ENCODE measurements around the gene PSMB7.

DNA sequence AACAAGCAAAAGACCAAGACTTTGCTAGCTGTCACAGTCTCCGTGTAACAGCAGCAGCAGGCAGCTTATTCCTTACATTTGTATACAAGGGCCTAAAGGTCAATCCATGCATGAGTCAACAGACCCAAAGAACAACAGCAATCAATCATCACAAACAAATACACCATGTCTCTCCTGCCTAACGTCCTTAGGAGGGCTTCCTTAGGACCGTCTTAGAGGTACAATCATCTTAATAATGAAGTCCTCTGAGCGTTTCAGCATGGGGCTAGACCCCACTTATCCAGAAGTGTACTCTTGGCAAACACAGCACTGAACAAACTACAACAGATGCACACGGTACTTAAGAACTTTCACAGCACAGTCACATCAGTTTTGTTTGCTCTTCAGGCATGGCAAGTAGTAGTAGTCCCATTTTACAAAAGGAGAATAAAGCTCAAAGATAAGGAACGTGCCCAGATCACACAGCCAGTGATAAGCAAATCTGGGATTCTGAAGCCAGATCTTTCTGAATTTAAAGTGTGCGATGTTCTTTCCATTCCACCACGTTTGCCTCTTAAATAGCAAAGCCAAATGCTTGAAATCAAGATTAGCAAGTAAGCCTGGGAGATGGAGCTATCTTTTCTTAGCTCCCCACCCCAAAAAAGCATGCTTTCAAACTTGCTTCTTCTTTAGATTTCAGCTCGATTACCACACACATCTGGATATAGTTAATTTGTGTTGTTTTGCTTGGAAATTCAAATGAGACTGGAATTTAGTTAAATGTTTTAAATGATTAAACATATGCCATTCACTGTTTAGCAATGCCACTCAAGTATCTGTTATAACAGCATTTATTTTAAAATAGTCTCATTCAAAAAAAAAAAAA is 24.2 kb downstream of the PSMB7 start:
- TF ChIP-seq, protein P1, sequence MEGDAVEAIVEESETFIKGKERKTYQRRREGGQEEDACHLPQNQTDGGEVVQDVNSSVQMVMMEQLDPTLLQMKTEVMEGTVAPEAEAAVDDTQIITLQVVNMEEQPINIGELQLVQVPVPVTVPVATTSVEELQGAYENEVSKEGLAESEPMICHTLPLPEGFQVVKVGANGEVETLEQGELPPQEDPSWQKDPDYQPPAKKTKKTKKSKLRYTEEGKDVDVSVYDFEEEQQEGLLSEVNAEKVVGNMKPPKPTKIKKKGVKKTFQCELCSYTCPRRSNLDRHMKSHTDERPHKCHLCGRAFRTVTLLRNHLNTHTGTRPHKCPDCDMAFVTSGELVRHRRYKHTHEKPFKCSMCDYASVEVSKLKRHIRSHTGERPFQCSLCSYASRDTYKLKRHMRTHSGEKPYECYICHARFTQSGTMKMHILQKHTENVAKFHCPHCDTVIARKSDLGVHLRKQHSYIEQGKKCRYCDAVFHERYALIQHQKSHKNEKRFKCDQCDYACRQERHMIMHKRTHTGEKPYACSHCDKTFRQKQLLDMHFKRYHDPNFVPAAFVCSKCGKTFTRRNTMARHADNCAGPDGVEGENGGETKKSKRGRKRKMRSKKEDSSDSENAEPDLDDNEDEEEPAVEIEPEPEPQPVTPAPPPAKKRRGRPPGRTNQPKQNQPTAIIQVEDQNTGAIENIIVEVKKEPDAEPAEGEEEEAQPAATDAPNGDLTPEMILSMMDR (IDR thresholded peaks at IDR 0.05), result no peak
- TF ChIP-seq POLR2A (IDR thresholded peaks at IDR 0.05), result no peak

Measured in lower leg skin (tissue), 3 donors.